Trophoblast cell (in vitro differentiated cells and primary cell): ENCODE results near the gene HS3ST4.
A peak's percentile ranks its signal among the peaks of the same experiment; 100 is the strongest.

Source experiments
- DNase-seq, 2 donors: peaks; one replicate each; pipeline ENCODE4 v3.0.0-alpha.2; 2016
- H2AFZ ChIP-seq: 2 replicates; pipeline ENCODE4 v1.6.1; 2013; ENCODE audit warnings: low read length, moderate library complexity, mild to moderate bottlenecking; ENCODE audit not compliant: insufficient read depth, poor library complexity
- H2AK5ac ChIP-seq: 2 replicates; pipeline ENCODE4 v1.6.1; 2013; ENCODE audit warnings: mild to moderate bottlenecking, low read length
- H2BK120ac ChIP-seq: 2 replicates; pipeline ENCODE4 v1.6.1; 2013; ENCODE audit warnings: low read length, mild to moderate bottlenecking, moderate library complexity; ENCODE audit not compliant: insufficient read depth, poor library complexity
- H2BK12ac ChIP-seq: 2 replicates; pipeline ENCODE4 v1.6.1; 2013; ENCODE audit warnings: mild to moderate bottlenecking, low read length, moderate library complexity
- H2BK5ac ChIP-seq: 2 replicates; pipeline ENCODE4 v1.6.1; 2013; ENCODE audit warnings: low read length, low read depth, moderate library complexity, mild to moderate bottlenecking; ENCODE audit not compliant: poor library complexity
- H3K14ac ChIP-seq: 2 replicates; pipeline ENCODE4 v1.6.1; 2013; ENCODE audit warnings: mild to moderate bottlenecking, low read length
- H3K18ac ChIP-seq: 2 replicates; pipeline ENCODE4 v1.6.1; 2013; ENCODE audit warnings: mild to moderate bottlenecking, low read length
- H3K23ac ChIP-seq: 2 replicates; pipeline ENCODE4 v1.6.1; 2013; ENCODE audit warnings: low read length
- H3K27ac ChIP-seq: 2 replicates; pipeline ENCODE4 v1.5.1; 2013; ENCODE audit warnings: low read depth, mild to moderate bottlenecking, inconsistent platforms, low read length, moderate library complexity
- H3K27me3 ChIP-seq: 2 replicates; pipeline ENCODE4 v1.6.1; 2013; ENCODE audit warnings: inconsistent platforms, mild to moderate bottlenecking, low read length, moderate library complexity; ENCODE audit not compliant: insufficient read depth
- H3K36me3 ChIP-seq, 2 experiments: 1 replicate in 1 of 2; 2 replicates in 1 of 2; pipeline ENCODE4 v1.6.1; 2013; ENCODE audit warnings: low read length in 2 of 2, mild to moderate bottlenecking in 2 of 2, moderate library complexity in 1 of 2; ENCODE audit not compliant: insufficient read depth in 2 of 2, control insufficient read depth in 1 of 2
- H3K4ac ChIP-seq: 2 replicates; pipeline ENCODE4 v1.6.1; 2013; ENCODE audit warnings: low read depth, mild to moderate bottlenecking, low read length, moderate library complexity
- H3K4me1 ChIP-seq, 2 experiments: 1 replicate in 1 of 2; 2 replicates in 1 of 2; pipeline ENCODE4 v1.6.1; 2013; ENCODE audit warnings: low read length in 2 of 2, mild to moderate bottlenecking in 2 of 2, moderate library complexity in 1 of 2; ENCODE audit not compliant: insufficient read depth in 2 of 2, control insufficient read depth in 1 of 2
- H3K4me2 ChIP-seq: 2 replicates; pipeline ENCODE4 v1.6.1; 2013; ENCODE audit warnings: inconsistent platforms, mild to moderate bottlenecking, low read length, moderate library complexity
- H3K4me3 ChIP-seq: 2 replicates; pipeline ENCODE4 v1.5.1; 2013; ENCODE audit warnings: mild to moderate bottlenecking, low read depth, low read length, inconsistent platforms
- H3K79me1 ChIP-seq: one replicate; pipeline ENCODE4 v1.6.1; 2013; ENCODE audit warnings: low read length
- H3K79me2 ChIP-seq: 2 replicates; pipeline ENCODE4 v1.6.1; 2013; ENCODE audit warnings: low read length, mild to moderate bottlenecking; ENCODE audit not compliant: control insufficient read depth, insufficient read depth, poor library complexity
- H3K9ac ChIP-seq: 2 replicates; pipeline ENCODE4 v1.6.1; 2013; ENCODE audit warnings: mild to moderate bottlenecking, low read length
- H3K9me3 ChIP-seq: 2 replicates; pipeline ENCODE4 v1.6.1; 2013; ENCODE audit warnings: low read depth, mild to moderate bottlenecking, control low read depth, inconsistent platforms, low read length; ENCODE audit not compliant: insufficient read depth
- H4K12ac ChIP-seq: 2 replicates; pipeline ENCODE4 v1.6.1; 2013; ENCODE audit warnings: low read depth, mild to moderate bottlenecking, low read length, moderate library complexity
- H4K8ac ChIP-seq: 2 replicates; pipeline ENCODE4 v1.6.1; 2013; ENCODE audit warnings: low read depth, mild to moderate bottlenecking, low read length, moderate library complexity
- H4K91ac ChIP-seq: one replicate; pipeline ENCODE4 v1.6.1; 2013; ENCODE audit warnings: low read depth, mild to moderate bottlenecking, low read length, moderate library complexity
- WGBS: extraction: QIAGEN DNeasy Blood & Tissue Kit; methylation state at CpG from one replicate; pipeline ENCODE4 v1.1.7; 2013; ENCODE audit warnings: missing lambda C conversion rate; ENCODE audit not compliant: insufficient read length, insufficient coverage; ENCODE audit errors: extremely low coverage; 5-methylcytosine and 5-hydroxymethylcytosine counted together

The HS3ST4 gene

DNA sequence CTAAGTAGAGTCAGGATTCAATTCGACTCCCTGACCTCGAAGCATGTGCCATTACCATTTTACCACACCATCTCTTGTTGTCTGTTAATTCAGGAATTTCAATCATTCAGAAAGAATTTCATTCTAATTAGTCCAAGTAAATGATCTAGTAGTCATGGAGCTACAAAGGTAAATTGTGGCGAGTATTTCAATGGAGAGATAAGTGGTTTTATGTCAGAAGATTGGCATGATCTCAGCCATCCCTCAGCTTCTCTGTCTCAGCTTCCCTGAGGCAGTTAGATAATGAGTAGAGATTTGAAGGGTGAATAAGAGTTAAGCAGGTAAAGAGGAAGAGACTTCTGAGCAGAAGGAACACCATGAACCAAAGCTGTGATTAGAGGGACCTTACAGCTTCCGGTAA, 93.6 kb downstream of the HS3ST4 start:
- no peak overlapping the region for H4K12ac ChIP-seq
- DNase-seq = peak; percentile 23 to 79
- no peak overlapping the region for H2BK12ac ChIP-seq
- H4K91ac ChIP-seq = no peak overlapping the region
- H3K4me2 ChIP-seq = no peak overlapping the region
- H3K4ac ChIP-seq = no peak overlapping the region
- H3K79me2 ChIP-seq = no peaks in the 10 kb centered on the region
- H3K4me3 ChIP-seq = no peak overlapping the region
- no peak overlapping the region for H2AK5ac ChIP-seq
- no peak overlapping the region for H2AFZ ChIP-seq
- no peak overlapping the region for H3K18ac ChIP-seq
- no peak overlapping the region for H4K8ac ChIP-seq
- no peaks in the 10 kb centered on the region for H3K27me3 ChIP-seq
- no peaks in the 10 kb centered on the region for H3K79me1 ChIP-seq
- no peaks in the 10 kb centered on the region for H3K9me3 ChIP-seq
- H2BK120ac ChIP-seq = no peak overlapping the region
- H3K23ac ChIP-seq = no peak overlapping the region
- H3K9ac ChIP-seq = no peak overlapping the region
- H2BK5ac ChIP-seq = no peak overlapping the region
- H3K27ac ChIP-seq = no peak overlapping the region
- no CpG with 5 or more reads among the region's 4 CpGs for WGBS
- H3K36me3 ChIP-seq = no peaks in the 10 kb centered on the region
- no peaks in the 10 kb centered on the region for H3K4me1 ChIP-seq
- no peak overlapping the region for H3K14ac ChIP-seq

DNA sequence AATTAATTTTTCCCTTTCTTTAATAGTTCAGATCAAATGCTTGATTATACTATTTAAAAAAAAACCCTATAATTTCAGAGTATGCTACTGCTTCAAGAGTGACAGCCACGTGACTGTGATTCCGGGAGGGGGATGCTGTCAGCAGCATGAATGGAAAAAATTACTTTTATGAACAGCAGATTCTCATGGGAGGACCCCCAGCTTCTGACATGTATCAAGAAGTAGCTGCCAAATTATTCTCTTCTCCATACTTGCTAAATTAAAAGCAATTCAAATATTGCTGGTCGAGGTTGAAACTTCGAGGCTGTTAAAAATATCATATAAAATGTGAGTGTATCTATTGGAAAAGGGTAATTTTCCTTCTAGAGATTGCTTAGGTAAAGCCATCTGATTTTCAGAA, 95.0 kb downstream of the HS3ST4 start:
- Histone ChIP-seq H2BK12ac (no peak overlapping the region), H3K4me2 (no peak overlapping the region), H3K79me2 (no peaks in the 10 kb centered on the region), H3K79me1 (no peaks in the 10 kb centered on the region), H3K4ac (no peak overlapping the region), H2AFZ (no peak overlapping the region), H3K4me1 (no peaks in the 10 kb centered on the region), H3K23ac (no peak overlapping the region), H2BK5ac (no peak overlapping the region), H3K18ac (no peak overlapping the region), H2AK5ac (no peak overlapping the region), H3K36me3 (no peaks in the 10 kb centered on the region), H3K14ac (no peak overlapping the region), H3K4me3 (no peak overlapping the region), H4K12ac (no peak overlapping the region), H4K91ac (no peak overlapping the region), H4K8ac (no peak overlapping the region), H3K27ac (no peak overlapping the region), H3K27me3 (no peaks in the 10 kb centered on the region), H3K9me3 (no peaks in the 10 kb centered on the region), H2BK120ac (no peak overlapping the region), H3K9ac (no peak overlapping the region)
- no peak for DNase-seq
- WGBS = no CpG with 5 or more reads among the region's 4 CpGs

DNA sequence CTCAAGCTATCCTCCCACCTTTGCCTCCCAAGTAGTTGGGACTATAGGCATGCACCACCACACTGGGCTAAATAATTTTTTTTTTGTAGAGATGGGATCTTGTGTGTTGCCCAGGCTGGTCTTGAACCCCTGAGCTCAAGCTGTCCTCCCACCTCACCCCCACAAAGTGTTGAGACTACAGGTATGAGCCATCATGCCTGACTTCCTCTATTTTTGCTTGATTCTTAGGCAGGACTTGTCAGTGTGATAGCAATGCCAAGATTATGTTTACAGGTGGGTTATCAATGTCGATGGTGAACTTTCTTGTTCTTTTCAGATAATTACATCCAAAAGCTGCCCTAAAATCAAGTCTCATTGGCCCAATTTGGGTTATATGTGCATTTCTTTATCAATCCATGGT, 96.9 kb downstream of the HS3ST4 start:
- no peaks in the 10 kb centered on the region for H3K9me3 ChIP-seq
- H4K91ac ChIP-seq = no peak overlapping the region
- no peaks in the 10 kb centered on the region for H3K27me3 ChIP-seq
- no peak overlapping the region for H2BK12ac ChIP-seq
- H2AFZ ChIP-seq = no peak overlapping the region
- no peak overlapping the region for H3K23ac ChIP-seq
- no peak overlapping the region for H3K14ac ChIP-seq
- DNase-seq = no peak
- no peak overlapping the region for H2BK120ac ChIP-seq
- no peaks in the 10 kb centered on the region for H3K79me1 ChIP-seq
- H2AK5ac ChIP-seq = no peak overlapping the region
- H3K9ac ChIP-seq = no peak overlapping the region
- H4K12ac ChIP-seq = no peak overlapping the region
- no peak overlapping the region for H3K18ac ChIP-seq
- H3K27ac ChIP-seq = no peak overlapping the region
- H3K4me1 ChIP-seq = no peaks in the 10 kb centered on the region
- no peak overlapping the region for H3K4ac ChIP-seq
- no peak overlapping the region for H2BK5ac ChIP-seq
- no peak overlapping the region for H3K4me3 ChIP-seq
- H4K8ac ChIP-seq = no peak overlapping the region
- no peaks in the 10 kb centered on the region for H3K36me3 ChIP-seq
- WGBS = no CpG with 5 or more reads among the region's 1 CpG
- H3K4me2 ChIP-seq = no peak overlapping the region
- H3K79me2 ChIP-seq = no peaks in the 10 kb centered on the region

DNA sequence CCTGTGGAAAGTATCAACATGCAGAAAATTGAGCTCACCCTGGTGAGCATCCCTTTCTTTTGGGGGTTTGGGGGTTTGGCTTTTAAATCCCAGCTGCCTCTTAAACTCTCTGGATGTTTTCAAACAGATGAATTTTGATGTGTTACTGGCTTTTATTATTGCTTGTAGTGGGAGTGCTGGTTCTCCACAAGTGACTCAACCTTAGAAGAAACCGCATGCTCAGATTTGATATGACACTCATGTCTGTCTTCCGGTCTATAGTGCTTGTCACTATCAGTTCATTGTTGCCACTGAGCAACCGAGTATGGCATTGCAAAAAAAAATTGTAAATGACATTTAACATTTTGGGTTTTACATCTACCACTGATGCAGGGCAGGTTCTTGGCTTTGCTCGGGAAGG, 104.5 kb downstream of the HS3ST4 start:
- Histone ChIP-seq H3K4me1 (no peaks in the 10 kb centered on the region), H4K12ac (no peak overlapping the region), H3K36me3 (no peaks in the 10 kb centered on the region), H2BK12ac (no peak overlapping the region), H3K4ac (no peak overlapping the region), H3K23ac (no peak overlapping the region), H3K4me3 (no peak overlapping the region), H3K18ac (no peak overlapping the region), H2BK5ac (no peak overlapping the region), H3K27ac (no peak overlapping the region), H3K14ac (no peak overlapping the region), H3K9ac (no peak overlapping the region), H3K27me3 (no peaks in the 10 kb centered on the region), H2AK5ac (no peak overlapping the region), H3K79me2 (no peaks in the 10 kb centered on the region), H3K4me2 (no peak overlapping the region), H3K9me3 (no peaks in the 10 kb centered on the region), H3K79me1 (no peaks in the 10 kb centered on the region), H4K91ac (no peak overlapping the region), H4K8ac (no peak overlapping the region), H2AFZ (no peak overlapping the region), H2BK120ac (no peak overlapping the region)
- no CpG with 5 or more reads among the region's 4 CpGs for WGBS
- no peak for DNase-seq
